NCI-H82 treated with DMSO at 0.1 percent for 48 hours (cell line): ENCODE measurements around the gene CCM2.

Experiments
- DNase-seq: peaks from one replicate; lab custom pipeline; 2025; ENCODE audit not compliant: unreplicated experiment; lab: John Stamatoyannopoulos, UW

Gene CCM2

GRCh38 chr7:45078125-45078681 lies 78.2 kb downstream of the CCM2 start:
- DNase-seq, result no peak

- no peak for DNase-seq
Observed at GRCh38 chr7:45080265-45080957, 80.4 kb downstream of the CCM2 start.

GRCh38 chr7:45080958-45081669 lies 81.1 kb downstream of the CCM2 start:
- no peak for DNase-seq

- no peak for DNase-seq
Observed at GRCh38 chr7:45081670-45081974, 81.6 kb downstream of the CCM2 start.

- DNase-seq, result no peak
Observed at GRCh38 chr7:45082031-45082830, 82.2 kb downstream of the CCM2 start.

GRCh38 chr7:45082831-45083331 lies 82.9 kb downstream of the CCM2 start:
- DNase-seq, result no peak

- DNase-seq, result no peak
Observed at GRCh38 chr7:45084336-45084735, 84.3 kb downstream of the CCM2 start.

GRCh38 chr7:45084901-45085618 lies 85.1 kb downstream of the CCM2 start:
- DNase-seq, result no peak

GRCh38 chr7:45085619-45086200 lies 85.7 kb downstream of the CCM2 start:
- no peak for DNase-seq

- no peak for DNase-seq
Observed at GRCh38 chr7:45086331-45087065, 86.5 kb downstream of the CCM2 start.

- DNase-seq, result no peak
Observed at GRCh38 chr7:45087301-45088145, 87.5 kb downstream of the CCM2 start.

GRCh38 chr7:45088146-45088701 lies 88.2 kb downstream of the CCM2 start:
- DNase-seq, result no peak

GRCh38 chr7:45088821-45089340 lies 88.9 kb downstream of the CCM2 start, which contains the start of gene NACAD:
NACAD (minus strand) TSS chr7:45088969; CDS start chr7:45088894, 75 bp downstream.
- peak; percentile 54 for DNase-seq

- peak; percentile 54 for DNase-seq
Observed at GRCh38 chr7:45089341-45089891, 89.4 kb downstream of the CCM2 start.

GRCh38 chr7:45092100-45092930 lies 92.3 kb downstream of the CCM2 start:
- DNase-seq, result no peak

GRCh38 chr7:45092931-45093235 lies 92.9 kb downstream of the CCM2 start:
- DNase-seq, result no peak
